ENCODE results near the gene SHC1. TPM values are rescaled to one million over a fixed set of nuclear protein-coding genes. Genes with fewer than 3 reads are reported as not detected.
A peak's percentile ranks its signal among the peaks of the same experiment; 100 is the strongest.

SHC1 gene
- total RNA-seq, 3 donors from 2014 or later (not counting 1 experiment from before 2014, with no cell fraction given) = 94.6 to 112 (median 96.8) TPM

- Mint-ChIP-seq H3K4me3 (peak overlapping the region; percentile 88), H3K36me3 (no peaks in the 10 kb centered on the region), H3K4me1 (peaks cover 20 to 51% of the 10 kb centered on the region in 2 donors), H3K27ac (peak overlapping the region; percentile 82 to 92), H3K9me3 (no peaks in the 10 kb centered on the region), H3K27me3 (ENCODE audit: low read depth in 2 of 2) (no peaks in the 10 kb centered on the region)
- intact Hi-C loops (cut with micrococcal nuclease) = loop anchor here (5.0 kb wide), 2 partner anchors 62 to 443 kb away; partner anchors contain the start of genes EFNA4 and UBE2Q1
- ATAC-seq (no peak), DNase-seq (no peak)
- no peak for TF ChIP-seq CTCF (IDR thresholded peaks at IDR 0.05)
- H3K27ac ChIP-seq (ENCODE audit: low read length) = peak overlapping the region; percentile 94
- 5% methylated on average over 5 of the region's 13 CpGs for WGBS (ENCODE audit: insufficient coverage)
- H3K27me3 ChIP-seq (ENCODE audit: control insufficient read depth, insufficient read depth, low read length) = no peaks in the 10 kb centered on the region
- no peaks in the 10 kb centered on the region for H3K36me3 ChIP-seq (ENCODE audit: control insufficient read depth, insufficient read depth, low read length)
- peaks cover 63% of the 10 kb centered on the region for H3K4me1 ChIP-seq (ENCODE audit: control insufficient read depth, insufficient read depth, low read length)
- peak overlapping the region; percentile 75 for H3K4me3 ChIP-seq (ENCODE audit: low read length)
- no peaks in the 10 kb centered on the region for H3K9me3 ChIP-seq (ENCODE audit: control insufficient read depth, insufficient read depth, low read length)
These were observed 29.8 kb upstream of the SHC1 start for GRCh38 chr1:155000411-155000725.

- Mint-ChIP-seq H3K4me3 (peak overlapping the region; percentile 88), H3K27me3 (ENCODE audit: low read depth in 2 of 2) (no peaks in the 10 kb centered on the region), H3K9me3 (no peaks in the 10 kb centered on the region), H3K27ac (peak overlapping the region; percentile 82 to 92), H3K36me3 (no peaks in the 10 kb centered on the region), H3K4me1 (peaks cover 20 to 46% of the 10 kb centered on the region in 2 donors)
- no peaks in the 10 kb centered on the region for H3K9me3 ChIP-seq (ENCODE audit: control insufficient read depth, insufficient read depth, low read length)
- under 1% methylated on average over 41 of the region's 50 CpGs for WGBS (ENCODE audit: insufficient coverage)
- H3K27me3 ChIP-seq (ENCODE audit: control insufficient read depth, insufficient read depth, low read length) = no peaks in the 10 kb centered on the region
- DNase-seq (peak in 1 of 2 donors; percentile 77), ATAC-seq (no peak)
- peak overlapping the region; percentile 60 for H3K27ac ChIP-seq (ENCODE audit: low read length)
- H3K4me1 ChIP-seq (ENCODE audit: control insufficient read depth, insufficient read depth, low read length) = peaks cover 57% of the 10 kb centered on the region
- peak overlapping the region; percentile 75 for H3K4me3 ChIP-seq (ENCODE audit: low read length)
- TF ChIP-seq CTCF (IDR thresholded peaks at IDR 0.05) = no peak
- no peaks in the 10 kb centered on the region for H3K36me3 ChIP-seq (ENCODE audit: control insufficient read depth, insufficient read depth, low read length)
- intact Hi-C loops (cut with micrococcal nuclease) = loop anchor here (2.0 to 5.0 kb wide), 3 partner anchors 39 to 442 kb away; partner anchors contain the start of genes EFNA4, PYGO2 and UBE2Q1
These were observed 29.2 kb upstream of the SHC1 start for GRCh38 chr1:154999571-155000410.

GRCh38 chr1:154998818-154999570 lies 28.4 kb upstream of the SHC1 start:
- Histone ChIP-seq H3K4me1 (ENCODE audit: control insufficient read depth, insufficient read depth, low read length) (peaks cover 49% of the 10 kb centered on the region), H3K9me3 (ENCODE audit: control insufficient read depth, insufficient read depth, low read length) (no peaks in the 10 kb centered on the region), H3K27ac (ENCODE audit: low read length) (peak overlapping the region; percentile 45), H3K4me3 (ENCODE audit: low read length) (peak overlapping the region; percentile 19), H3K36me3 (ENCODE audit: control insufficient read depth, insufficient read depth, low read length) (no peaks in the 10 kb centered on the region), H3K27me3 (ENCODE audit: control insufficient read depth, insufficient read depth, low read length) (no peaks in the 10 kb centered on the region)
- peak; percentile 79 for TF ChIP-seq CTCF (IDR thresholded peaks at IDR 0.05)
- intact Hi-C loops (cut with micrococcal nuclease) = loop anchor here (2.0 kb wide), 1 partner anchor 38 kb away; the partner anchor contains the start of gene PYGO2
- WGBS (ENCODE audit: insufficient coverage) = 9% methylated on average over 40 of the region's 40 CpGs
- Mint-ChIP-seq H3K27ac (peak overlapping the region; percentile 47 to 92), H3K27me3 (ENCODE audit: low read depth in 2 of 2) (no peaks in the 10 kb centered on the region), H3K4me1 (peaks cover 15 to 38% of the 10 kb centered on the region in 2 donors), H3K9me3 (no peaks in the 10 kb centered on the region), H3K4me3 (peak overlapping the region; percentile 81), H3K36me3 (no peaks in the 10 kb centered on the region)
- no peak for ATAC-seq
- peak in 1 of 2 donors; percentile 80 for DNase-seq
